H1 (cell line): ENCODE measurements around the gene MOK. TPM values are rescaled to one million over a fixed set of nuclear protein-coding genes. Genes with fewer than 3 reads are reported as not detected.

Source experiments
- CTCF ChIA-PET: fragments of 300-600 bp; sonication (Branson Sonifier 250); formaldehyde crosslinking; loops from one replicate; lab custom pipeline; 2021; ENCODE audit not compliant: partially characterized antibody; lab: Charles Lee
- POLR2A ChIA-PET: fragments of 300-600 bp; sonication (Branson Sonifier 250); formaldehyde crosslinking; loops from one replicate; lab custom pipeline; 2021; ENCODE audit warnings: inconsistent platforms; ENCODE audit not compliant: partially characterized antibody; lab: Charles Lee
- DNase-seq, 2 experiments: peaks; one replicate each; pipeline versions ENCODE4 v3.0.0 to v3.0.0-alpha.2; 2010 to 2022; ENCODE audit warnings: low spot score in 2 of 2, low read depth in 1 of 2, mixed read lengths in 1 of 2
- FAIRE-seq: peaks from 2 replicates; lab custom pipeline; 2011; peaks lifted over from hg19 to GRCh38; lab: Jason Lieb, UNC
- H2AFZ ChIP-seq: 2 replicates; pipeline ENCODE4 v1.8.1; 2012; ENCODE audit warnings: low read length, inconsistent platforms
- H2AK5ac ChIP-seq: 2 replicates; pipeline ENCODE4 v1.6.1; 2013; ENCODE audit warnings: low read depth, low read length
- H2BK120ac ChIP-seq: replicated peaks from 2 replicates; pipeline ENCODE3; 2013; ENCODE audit warnings: low read depth, low read length, inconsistent platforms
- H2BK12ac ChIP-seq: 2 replicates; pipeline ENCODE4 v1.6.1; 2013; ENCODE audit warnings: low read depth, low read length
- H2BK15ac ChIP-seq: 2 replicates; pipeline ENCODE4 v1.6.1; 2013; ENCODE audit warnings: low read length
- H2BK20ac ChIP-seq: 2 replicates; pipeline ENCODE4 v1.6.1; 2013; ENCODE audit warnings: low read length
- H2BK5ac ChIP-seq: 2 replicates; pipeline ENCODE4 v1.6.1; 2013; ENCODE audit warnings: low read depth, low read length
- H3K14ac ChIP-seq: 2 replicates; pipeline ENCODE4 v1.6.1; 2013; ENCODE audit warnings: inconsistent platforms; ENCODE audit not compliant: insufficient read length
- H3K18ac ChIP-seq: 2 replicates; pipeline ENCODE4 v1.6.1; 2013; ENCODE audit warnings: low read length; ENCODE audit errors: extremely low read depth
- H3K23ac ChIP-seq: 2 replicates; pipeline ENCODE4 v1.6.1; 2013; ENCODE audit warnings: inconsistent platforms; ENCODE audit not compliant: insufficient read length
- H3K23me2 ChIP-seq: 2 replicates; pipeline ENCODE4 v1.6.1; 2013; ENCODE audit warnings: low read depth, low read length
- H3K27ac ChIP-seq: 2 replicates; pipeline ENCODE4 v1.6.1; 2011; ENCODE audit warnings: low read depth, low read length, inconsistent platforms
- H3K27me3 ChIP-seq, 4 experiments: replicated peaks in 1 of 4; 1 replicate in 1 of 4; 2 replicates in 3 of 4; pipeline versions ENCODE4 v1.6.1 to v1.8.1; 2011 to 2013; ENCODE audit warnings: low read length in 3 of 4, mild to moderate bottlenecking in 3 of 4, inconsistent platforms in 2 of 4, mixed read lengths in 2 of 4, moderate library complexity in 1 of 4; ENCODE audit not compliant: control insufficient read depth in 3 of 4, insufficient read depth in 3 of 4; ENCODE audit errors: extremely low read depth in 1 of 4
- H3K36me3 ChIP-seq, 4 experiments: 2 replicates each; pipeline versions ENCODE4 v1.6.1 to v1.8.1; 2011 to 2013; ENCODE audit warnings: mild to moderate bottlenecking in 4 of 4, low read length in 3 of 4, moderate library complexity in 2 of 4, control low read depth in 1 of 4, inconsistent platforms in 1 of 4; ENCODE audit not compliant: insufficient read depth in 4 of 4, control insufficient read depth in 2 of 4
- H3K4ac ChIP-seq: replicated peaks from 2 replicates; pipeline ENCODE3; 2013; ENCODE audit warnings: low read length, low read depth, mixed read lengths, inconsistent platforms; ENCODE audit not compliant: insufficient read length
- H3K4me1 ChIP-seq, 4 experiments: replicated peaks in 1 of 4; 1 replicate in 1 of 4; 2 replicates in 3 of 4; pipeline versions ENCODE4 v1.6.1 to v1.8.1; 2011 to 2013; ENCODE audit warnings: low read length in 3 of 4, inconsistent platforms in 2 of 4, mixed read lengths in 1 of 4; ENCODE audit not compliant: insufficient read depth in 4 of 4, control insufficient read depth in 3 of 4
- H3K4me2 ChIP-seq, 2 experiments: 2 replicates each; pipeline versions ENCODE4 v1.6.1 to v1.8.1; 2011 to 2013; ENCODE audit warnings: low read depth in 2 of 2, low read length in 2 of 2, control low read depth in 1 of 2, inconsistent platforms in 1 of 2, mild to moderate bottlenecking in 1 of 2; ENCODE audit not compliant: insufficient read depth in 1 of 2
- H3K4me3 ChIP-seq, 4 experiments: fragments of 200-600, 300-600 bp in 1 of 4; sonication (generic), shearing (Covaris generic), sonication (Bioruptor Twin) in 1 of 4; 2 replicates each; pipeline versions ENCODE4 v1.5.1 to v1.8.1; 2011 to 2016; ENCODE audit warnings: low read length in 4 of 4, low read depth in 3 of 4, control low read depth in 2 of 4, inconsistent platforms in 2 of 4, mild to moderate bottlenecking in 2 of 4, mixed read lengths in 1 of 4, moderate library complexity in 1 of 4; ENCODE audit not compliant: insufficient read depth in 2 of 4; ENCODE audit errors: extremely low read depth in 1 of 4
- H3K56ac ChIP-seq: replicated peaks from 2 replicates; pipeline ENCODE3; 2013; ENCODE audit warnings: low read depth, mild to moderate bottlenecking, mixed read lengths, low read length, inconsistent platforms; ENCODE audit not compliant: insufficient read length
- H3K79me1 ChIP-seq: 2 replicates; pipeline ENCODE4 v1.6.1; 2013; ENCODE audit warnings: low read depth, low read length, control low read depth
- H3K79me2 ChIP-seq, 2 experiments: 2 replicates each; pipeline versions ENCODE4 v1.6.1 to v1.8.1; 2012 to 2013; ENCODE audit warnings: low read length in 2 of 2, mild to moderate bottlenecking in 2 of 2, inconsistent platforms in 1 of 2; ENCODE audit not compliant: insufficient read depth in 2 of 2, control insufficient read depth in 1 of 2
- H3K9ac ChIP-seq, 4 experiments: replicated peaks in 1 of 4; 1 replicate in 1 of 4; 2 replicates in 3 of 4; pipeline versions ENCODE4 v1.6.1 to v1.8.1; 2011 to 2013; ENCODE audit warnings: low read depth in 3 of 4, low read length in 3 of 4, control low read depth in 2 of 4, mild to moderate bottlenecking in 2 of 4, moderate library complexity in 2 of 4, inconsistent platforms in 1 of 4; ENCODE audit errors: extremely low read depth in 1 of 4
- H3K9me3 ChIP-seq, 2 experiments: 2 replicates each; pipeline versions ENCODE4 v1.6.1 to v1.8.1; 2012 to 2013; ENCODE audit warnings: mild to moderate bottlenecking in 2 of 2, moderate library complexity in 2 of 2, control low read depth in 1 of 2, inconsistent platforms in 1 of 2, low read depth in 1 of 2, low read length in 1 of 2, mixed read lengths in 1 of 2; ENCODE audit not compliant: insufficient read depth in 2 of 2
- H4K20me1 ChIP-seq, 2 experiments: replicated peaks in 1 of 2; 2 replicates each; pipeline versions ENCODE3 to v1.8.1; 2011 to 2013; ENCODE audit warnings: inconsistent platforms in 2 of 2, low read length in 2 of 2, mild to moderate bottlenecking in 1 of 2; ENCODE audit not compliant: insufficient read depth in 2 of 2, control insufficient read depth in 1 of 2
- H4K5ac ChIP-seq: 2 replicates; pipeline ENCODE4 v1.6.1; 2013; ENCODE audit warnings: low read length, low read depth, mixed read lengths, inconsistent platforms; ENCODE audit not compliant: insufficient read length
- H4K8ac ChIP-seq: 2 replicates; pipeline ENCODE4 v1.8.0; 2013; ENCODE audit warnings: mild to moderate bottlenecking, moderate library complexity, low read length, inconsistent platforms; ENCODE audit not compliant: insufficient read depth; ENCODE audit errors: extremely low read depth
- H4K91ac ChIP-seq: replicated peaks from 2 replicates; pipeline ENCODE3; 2013; ENCODE audit warnings: low read length, mixed read lengths, inconsistent platforms; ENCODE audit not compliant: insufficient read length
- CBX5 ChIP-seq: fragments of 300-800, 300-1000 bp; sonication (generic); IDR thresholded peaks from 2 replicates; pipeline ENCODE4 v1.7.1; 2016; ENCODE audit warnings: antibody characterized with exemption, low read length, low read depth
- EGR1 ChIP-seq: IDR thresholded peaks from 2 replicates; pipeline ENCODE4 v1.6.1; 2011; ENCODE audit warnings: low read depth, low read length, borderline replicate concordance
- FOSL1 ChIP-seq: IDR thresholded peaks from 2 replicates; pipeline ENCODE4 v1.6.1; 2011; ENCODE audit warnings: mild to moderate bottlenecking, low read depth, low read length, moderate library complexity; ENCODE audit not compliant: insufficient read depth
- NRF1 ChIP-seq: IDR thresholded peaks from 2 replicates; pipeline ENCODE4 v1.6.1; 2011; ENCODE audit warnings: mild to moderate bottlenecking, low read depth, low read length, improper control_type of control experiment
- SIX5 ChIP-seq: IDR thresholded peaks from 2 replicates; pipeline ENCODE4 v1.6.1; 2011; ENCODE audit warnings: mild to moderate bottlenecking, low read depth, low read length
- TAF1 ChIP-seq: IDR thresholded peaks from 2 replicates; pipeline ENCODE4 v1.6.1; 2011; ENCODE audit warnings: mild to moderate bottlenecking, low read depth, low read length
- YY1 ChIP-seq: IDR thresholded peaks from 2 replicates; pipeline ENCODE4 v1.6.1; 2011; ENCODE audit warnings: low read depth, mild to moderate bottlenecking, low read length
- WGBS, 2 experiments: shearing (Covaris generic) in 1 of 2; methylation state at CpG; one replicate each; pipeline versions ENCODE4 v1.1.6 to v1.1.7; 2013 to 2015; ENCODE audit warnings: low lambda C conversion rate in 2 of 2, mixed read lengths in 2 of 2, inconsistent platforms in 1 of 2, low coverage in 1 of 2, missing lambda C conversion rate in 1 of 2; ENCODE audit not compliant: insufficient replicate concordance in 2 of 2, insufficient coverage in 1 of 2, insufficient read length in 1 of 2; ENCODE audit errors: extremely low coverage in 1 of 2, missing lambda C conversion rate in 1 of 2; 5-methylcytosine and 5-hydroxymethylcytosine counted together
- polyA plus RNA-seq, 7 experiments: library from polyadenylated mRNA; depleted of rRNA in 3 of 7; stranded (reverse) in 5 of 7; unstranded in 2 of 7; fragments of >200 nt in 5 of 7; fragments of 200-250 nt in 2 of 7; gene quantifications; 1 replicate in 5 of 7; 2 replicates in 1 of 7; 4 replicates in 1 of 7; pipeline versions ENCODE4 v1.2.1 to v1.2.3, GENCODE V29; 2011 to 2013; ENCODE audit warnings: missing spikeins in 2 of 7, mixed read lengths in 2 of 7
- total RNA-seq: library from RNA; stranded (reverse); fragmentation: NEBNext Ultra II Directional; extraction: Animal tissue kit (Norgen Biotek cat#: 25700); gene quantifications from 2 replicates; pipeline ENCODE4 v1.2.1, GENCODE V29; 2021

MOK gene
- total and polyA plus RNA-seq, 2 of the 8 experiments (the other 6 are each of a cell fraction or from before 2014, with no cell fraction given): 2.1 to 2.5 TPM

- H3K4ac ChIP-seq: no peak overlapping the region
- H4K91ac ChIP-seq: peak overlapping the region; percentile 4
- H3K4me3 ChIP-seq: no peak overlapping the region
- no peak overlapping the region for H2AFZ ChIP-seq
- no peaks in the 10 kb centered on the region for H3K27me3 ChIP-seq
- TF ChIP-seq CBX5 (no peak), NRF1 (no peak), YY1 (no peak), FOSL1 (no peak), EGR1 (no peak), TAF1 (no peak), SIX5 (no peak)
- no peaks in the 10 kb centered on the region for H3K9me3 ChIP-seq
- no peak overlapping the region for H3K56ac ChIP-seq
- H3K27ac ChIP-seq: no peak overlapping the region
- 0 out of 2 replicates have a peak overlapping the region, but pooled peaks have one; percentile 4 for H3K18ac ChIP-seq
- ChIA-PET CTCF (no interaction called here), POLR2A (no interaction called here)
- H3K14ac ChIP-seq: no peak overlapping the region
- peaks cover 0 to 3% (median 0%) of the 10 kb centered on the region in 4 experiments; a peak in 2 of 8 replicates for H3K36me3 ChIP-seq
- 94% methylated on average over 12 of the region's 12 CpGs; no CpG with 5 or more reads in 1 of the 2 experiments for WGBS, 2 experiments
- H2BK120ac ChIP-seq: no peak overlapping the region
- no peak overlapping the region for H2BK15ac ChIP-seq
- no peaks in the 10 kb centered on the region for H3K23me2 ChIP-seq
- no peak overlapping the region for H4K5ac ChIP-seq
- H2BK5ac ChIP-seq: no peak overlapping the region
- H2AK5ac ChIP-seq: no peak overlapping the region
- H3K4me2 ChIP-seq: 0 out of 4 replicates have a peak overlapping the region, but pooled peaks of 1 of the 2 experiments have one; percentile 52
- H3K4me1 ChIP-seq: peaks cover 0 to 12% (median 0%) of the 10 kb centered on the region in 4 experiments; a peak in 2 of 7 replicates
- FAIRE-seq (no peak), DNase-seq (no peak)
- peaks cover 0 to 13% of the 10 kb centered on the region in 2 experiments; a peak in 2 of 4 replicates for H3K79me2 ChIP-seq
- no peak overlapping the region for H3K9ac ChIP-seq
- peaks cover 2 to 18% of the 10 kb centered on the region in 2 experiments for H4K20me1 ChIP-seq
- no peak overlapping the region for H2BK20ac ChIP-seq
- no peak overlapping the region; the same call in 1 of the 2 replicates for H2BK12ac ChIP-seq
- H4K8ac ChIP-seq: no peak overlapping the region; the same call in 1 of the 2 replicates
- no peak overlapping the region for H3K23ac ChIP-seq
- peaks cover 3% of the 10 kb centered on the region; the same call in 1 of the 2 replicates for H3K79me1 ChIP-seq
Measured at GRCh38 chr14:102211240-102211639, 93.7 kb downstream of the MOK start.
